ENCODE results near the gene NEXMIF. TPM values are rescaled to one million over a fixed set of nuclear protein-coding genes. Genes with fewer than 3 reads are reported as not detected.
"Not testable (repeated sequence)": the region's sequence is repeated elsewhere in the genome, so short reads cannot be mapped to it uniquely, and the experiment has no call there.

Gene NEXMIF
- polyA plus RNA-seq, 12 donors: 0.26 to 1.0 (median 0.44) TPM; not detected in 2

- DNase-seq: no peak
These were observed 127.8 kb downstream of the NEXMIF start for GRCh38 chrX:74797338-74797887.

GRCh38 chrX:74788545-74789086 is 136.6 kb downstream of the NEXMIF start:
- DNase-seq: no peak

GRCh38 chrX:74784629-74785028 is 140.6 kb downstream of the NEXMIF start:
- DNase-seq: no peak

- no peak for DNase-seq
These were observed 143.7 kb downstream of the NEXMIF start for GRCh38 chrX:74781507-74782034.

GRCh38 chrX:74779175-74779574 is 146.1 kb downstream of the NEXMIF start:
- no peak for DNase-seq

GRCh38 chrX:74774988-74775387 is 150.3 kb downstream of the NEXMIF start:
- no peak for DNase-seq

GRCh38 chrX:74736450-74736849 is 188.8 kb downstream of the NEXMIF start:
- no peak for DNase-seq

- no peak for DNase-seq
These were observed 220.0 kb downstream of the NEXMIF start for GRCh38 chrX:74705269-74705668.

- DNase-seq: not testable (repeated sequence)
These were observed 223.9 kb downstream of the NEXMIF start for GRCh38 chrX:74701343-74701742.

- DNase-seq: no peak
These were observed 240.8 kb downstream of the NEXMIF start for GRCh38 chrX:74684466-74684865.

Other genes starting within 250 kb of the NEXMIF start
- gene ABCB7, start 230.8 kb upstream of the NEXMIF start, polyA plus RNA-seq (ENCODE audit: insufficient read length in 12 of 12): 10 to 100 TPM in 11 of 12 donors, not detected in 1; 17.6 to 35.3 (median 22.6) TPM